Calu3 (cell line): ENCODE measurements around the gene ASPA. TPM values are rescaled to one million over a fixed set of nuclear protein-coding genes. Genes with fewer than 3 reads are reported as not detected.

Experiments used
- BruUV-seq: library from RNA; stranded (reverse); fragments of 400-500 nt; replicated peaks from 2 replicates; lab custom pipeline; 2021; lab: Mats Ljungman, UMichigan
- CTCF ChIA-PET: fragments of 300-600 bp; sonication (Branson Sonifier 250); formaldehyde crosslinking; loops from one replicate; lab custom pipeline; 2022; ENCODE audit warnings: antibody characterized with exemption; lab: Charles Lee
- DNase-seq: peaks from one replicate; pipeline ENCODE4 v3.0.0; 2022
- H3K27ac Mint-ChIP-seq: one replicate; pipeline ENCODE4 v1.8.0; 2022; ENCODE audit warnings: mixed read lengths; ENCODE audit not compliant: unreplicated experiment
- H3K27me3 Mint-ChIP-seq: one replicate; pipeline ENCODE4 v1.8.0; 2022; ENCODE audit warnings: mixed read lengths; ENCODE audit not compliant: unreplicated experiment
- H3K36me3 Mint-ChIP-seq: one replicate; pipeline ENCODE4 v1.8.0; 2022; ENCODE audit warnings: mild to moderate bottlenecking, moderate library complexity, mixed read lengths; ENCODE audit not compliant: insufficient read depth, unreplicated experiment
- H3K4me1 Mint-ChIP-seq: one replicate; pipeline ENCODE4 v1.8.0; 2022; ENCODE audit warnings: mild to moderate bottlenecking, low read depth, mixed read lengths; ENCODE audit not compliant: unreplicated experiment
- H3K4me3 Mint-ChIP-seq: one replicate; pipeline ENCODE4 v1.8.0; 2022; ENCODE audit warnings: mild to moderate bottlenecking, low read depth, moderate library complexity, mixed read lengths; ENCODE audit not compliant: unreplicated experiment
- H3K9me3 Mint-ChIP-seq: one replicate; pipeline ENCODE4 v1.8.0; 2022; ENCODE audit warnings: low read depth, mixed read lengths; ENCODE audit not compliant: unreplicated experiment
- CTCF ChIP-seq: fragments of 200-600 bp; IDR thresholded peaks from one replicate; pipeline ENCODE4 v1.8.0; 2022; ENCODE audit warnings: antibody characterized with exemption; ENCODE audit not compliant: unreplicated experiment
- intact Hi-C: fragments of 100-400 bp; cut with micrococcal nuclease; formaldehyde crosslinking; loops from one replicate; pipeline ENCODE4 v1.10.0; 2022; ENCODE audit not compliant: unreplicated experiment
- total RNA-seq: library from RNA; stranded (reverse); gene quantifications from 2 replicates; pipeline ENCODE4 v1.2.3, GENCODE V29; 2022

Gene ASPA
- total RNA-seq, 1 experiment from 2014 or later, result not detected

- DNase-seq, result no peak
- Mint-ChIP-seq H3K27me3 (peaks cover 41% of the 10 kb centered on the region), H3K27ac (no peak overlapping the region), H3K36me3 (no peaks in the 10 kb centered on the region), H3K4me1 (no peaks in the 10 kb centered on the region), H3K9me3 (peaks cover 5% of the 10 kb centered on the region), H3K4me3 (no peak overlapping the region)
- CTCF ChIA-PET, result no interaction called here
- intact Hi-C loops, result no loop called here
- BruUV-seq, result no TSS peak
- TF ChIP-seq CTCF, result no peak
Measured at GRCh38 chr17:3549610-3550162, 73.9 kb downstream of the ASPA start.

GRCh38 chr17:3551189-3551588, 75.4 kb downstream of the ASPA start:
- no peak for TF ChIP-seq CTCF
- peaks cover 5% of the 10 kb centered on the region for H3K9me3 Mint-ChIP-seq
- peaks cover 41% of the 10 kb centered on the region for H3K27me3 Mint-ChIP-seq
- CTCF ChIA-PET, result no interaction called here
- no TSS peak for BruUV-seq
- no peak overlapping the region for H3K4me3 Mint-ChIP-seq
- peaks cover 5% of the 10 kb centered on the region for H3K36me3 Mint-ChIP-seq
- no peaks in the 10 kb centered on the region for H3K4me1 Mint-ChIP-seq
- intact Hi-C loops, result no loop called here
- no peak for DNase-seq
- no peak overlapping the region for H3K27ac Mint-ChIP-seq

- Mint-ChIP-seq H3K27me3 (peaks cover 41% of the 10 kb centered on the region), H3K9me3 (peaks cover 5% of the 10 kb centered on the region), H3K36me3 (peaks cover 10% of the 10 kb centered on the region), H3K27ac (no peak overlapping the region), H3K4me3 (no peak overlapping the region), H3K4me1 (no peaks in the 10 kb centered on the region)
- intact Hi-C loops, result no loop called here
- no TSS peak for BruUV-seq
- no peak for TF ChIP-seq CTCF
- CTCF ChIA-PET, result no interaction called here
- DNase-seq, result no peak
Measured at GRCh38 chr17:3552916-3553315, 77.1 kb downstream of the ASPA start.

Other genes starting within 250 kb of the ASPA start
- gene OR3A1, start 177.6 kb upstream of the ASPA start, total RNA-seq, result not detected in 2 replicates
- gene OR3A2, start 89.7 kb upstream of the ASPA start, total RNA-seq, result not detected in 2 replicates
- not detected in 2 replicates for gene OR1E1, start 77.6 kb upstream of the ASPA start, total RNA-seq
- gene OR3A3, start 64.6 kb upstream of the ASPA start, total RNA-seq, result not detected in 2 replicates
- gene OR1E2, start 42.2 kb upstream of the ASPA start, total RNA-seq, result not detected in 2 replicates
- gene SPATA22, start 4.2 kb upstream of the ASPA start, total RNA-seq, result not detected in 2 replicates
- 0.38 and 0.49 TPM in 2 replicates for gene TRPV3, start 81.8 kb downstream of the ASPA start, total RNA-seq
- 9.7 and 10.1 TPM in 2 replicates for gene TRPV1, start 133.4 kb downstream of the ASPA start, total RNA-seq
- gene SHPK, start 160.3 kb downstream of the ASPA start, total RNA-seq, result 8.5 and 9.4 TPM in 2 replicates
- gene CTNS, start 160.8 kb downstream of the ASPA start, total RNA-seq, result 5.1 TPM in 2 replicates
- gene TAX1BP3, start 192.6 kb downstream of the ASPA start, total RNA-seq, result 63.9 and 66.1 TPM in 2 replicates
- 38.2 and 42.9 TPM in 2 replicates for gene EMC6, start 192.8 kb downstream of the ASPA start, total RNA-seq
- gene P2RX5, start 220.2 kb downstream of the ASPA start, total RNA-seq, result 11.1 and 11.6 TPM in 2 replicates
- 11.8 and 13.4 TPM in 2 replicates for gene HASPIN, start 247.9 kb downstream of the ASPA start, total RNA-seq